GM23248 (cell line): ENCODE data around the gene GALNT18.

ENCODE experiments used
- EZH2 ChIP-seq: fragments of 200-600 bp; sonication (generic); IDR thresholded peaks from 2 replicates; pipeline ENCODE4 v1.6.1; 2018; ENCODE audit warnings: antibody characterized with exemption, mild to moderate bottlenecking; ENCODE audit not compliant: insufficient read depth, poor library complexity, severe bottlenecking
- EZH2phosphoT487 ChIP-seq: fragments of 200-600 bp; sonication (generic); IDR thresholded peaks from 2 replicates; pipeline ENCODE4 v1.6.1; 2018; ENCODE audit warnings: antibody characterized with exemption, moderate library complexity, mild to moderate bottlenecking, low read depth; ENCODE audit not compliant: insufficient read depth

GRCh38 chr11:11391796-11392463, 229.9 kb downstream of the GALNT18 start:
- no peak for TF ChIP-seq EZH2phosphoT487
- TF ChIP-seq EZH2, result no peak
